Mononuclear cell (primary cell): ENCODE results near the gene GIMAP8. TPM values are rescaled to one million over a fixed set of nuclear protein-coding genes. Genes with fewer than 3 reads are reported as not detected.
"Not testable (repeated sequence)": the region's sequence is repeated elsewhere in the genome, so short reads cannot be mapped to it uniquely, and the experiment has no call there.

Experiments
- H3K27me3 ChIP-seq: 2 replicates; pipeline ENCODE4 v1.6.0; 2011; ENCODE audit warnings: low read length, control low read depth; ENCODE audit not compliant: insufficient read depth
- H3K4me1 ChIP-seq: 2 replicates; pipeline ENCODE4 v1.5.1; 2011; ENCODE audit warnings: mild to moderate bottlenecking, low read length, control low read depth; ENCODE audit not compliant: insufficient read depth
- H3K4me3 ChIP-seq: 2 replicates; pipeline ENCODE4 v1.5.1; 2011; ENCODE audit warnings: mild to moderate bottlenecking, low read length, moderate library complexity
- H3K9me3 ChIP-seq: 2 replicates; pipeline ENCODE4 v1.5.1; 2011; ENCODE audit warnings: low read depth, mild to moderate bottlenecking, control low read depth, low read length
- total RNA-seq: library from RNA; depleted of rRNA; stranded (reverse); fragments of >200 nt; gene quantifications from one replicate; pipeline ENCODE4 v1.2.3, GENCODE V29; 2012

GIMAP8 gene
- total RNA-seq, 1 donor: 4.2 TPM

- Histone ChIP-seq H3K27me3 (no peaks in the 10 kb centered on the region), H3K4me1 (peaks cover 17% of the 10 kb centered on the region), H3K4me3 (no peak overlapping the region), H3K9me3 (peaks cover 6% of the 10 kb centered on the region)
Measured at GRCh38 chr7:150443793-150444540, 6.5 kb upstream of the GIMAP8 start.

GRCh38 chr7:150444674-150445365 is 5.6 kb upstream of the GIMAP8 start:
- no peaks in the 10 kb centered on the region for H3K27me3 ChIP-seq
- H3K4me3 ChIP-seq: no peak overlapping the region
- H3K4me1 ChIP-seq: peaks cover 26% of the 10 kb centered on the region
- H3K9me3 ChIP-seq: peaks cover 6% of the 10 kb centered on the region

GRCh38 chr7:150446288-150446938 is 4.0 kb upstream of the GIMAP8 start:
- Histone ChIP-seq H3K9me3 (peaks cover 2% of the 10 kb centered on the region), H3K4me3 (no peak overlapping the region), H3K27me3 (no peaks in the 10 kb centered on the region), H3K4me1 (peaks cover 42% of the 10 kb centered on the region)

GRCh38 chr7:150447966-150448788 is 2.3 kb upstream of the GIMAP8 start:
- H3K4me1 ChIP-seq: peaks cover 51% of the 10 kb centered on the region
- H3K27me3 ChIP-seq: no peaks in the 10 kb centered on the region
- H3K4me3 ChIP-seq: no peak overlapping the region
- no peaks in the 10 kb centered on the region for H3K9me3 ChIP-seq

GRCh38 chr7:150448789-150449147 is 1.7 kb upstream of the GIMAP8 start:
- Histone ChIP-seq H3K4me3 (no peak overlapping the region), H3K9me3 (no peaks in the 10 kb centered on the region), H3K27me3 (no peaks in the 10 kb centered on the region), H3K4me1 (peaks cover 57% of the 10 kb centered on the region)

- Histone ChIP-seq H3K9me3 (no peaks in the 10 kb centered on the region), H3K4me1 (peaks cover 63% of the 10 kb centered on the region), H3K4me3 (no peak overlapping the region), H3K27me3 (no peaks in the 10 kb centered on the region)
Measured at GRCh38 chr7:150449206-150449952, 1.1 kb upstream of the GIMAP8 start.

- H3K27me3 ChIP-seq: no peaks in the 10 kb centered on the region
- peak overlapping the region; percentile 92 for H3K4me3 ChIP-seq
- peaks cover 71% of the 10 kb centered on the region for H3K4me1 ChIP-seq
- H3K9me3 ChIP-seq: no peaks in the 10 kb centered on the region
Measured at GRCh38 chr7:150451097-150451793, 815 bp downstream of the GIMAP8 start.

GRCh38 chr7:150451833-150452461 is 1.5 kb downstream of the GIMAP8 start:
- Histone ChIP-seq H3K4me3 (peak overlapping the region; percentile 92), H3K27me3 (no peaks in the 10 kb centered on the region), H3K4me1 (peaks cover 66% of the 10 kb centered on the region), H3K9me3 (no peaks in the 10 kb centered on the region)

GRCh38 chr7:150453181-150453580 is 2.8 kb downstream of the GIMAP8 start:
- no peaks in the 10 kb centered on the region for H3K27me3 ChIP-seq
- peaks cover 67% of the 10 kb centered on the region for H3K4me1 ChIP-seq
- H3K4me3 ChIP-seq: peak overlapping the region; percentile 92
- no peaks in the 10 kb centered on the region for H3K9me3 ChIP-seq

- Histone ChIP-seq H3K4me1 (peaks cover 59% of the 10 kb centered on the region), H3K4me3 (peak overlapping the region; percentile 92)
Measured at GRCh38 chr7:150453892-150454291, 3.5 kb downstream of the GIMAP8 start.

GRCh38 chr7:150457064-150457463 is 6.6 kb downstream of the GIMAP8 start:
- peaks cover 28% of the 10 kb centered on the region for H3K4me1 ChIP-seq
- not testable (repeated sequence) for H3K4me3 ChIP-seq

More at GRCh38 chr7:150453892-150454291, 3.5 kb downstream of the GIMAP8 start:
- H3K9me3 ChIP-seq: no peaks in the 10 kb centered on the region
- no peaks in the 10 kb centered on the region for H3K27me3 ChIP-seq

GRCh38 chr7:150458235-150458634 is 7.8 kb downstream of the GIMAP8 start:
- H3K27me3 ChIP-seq: no peaks in the 10 kb centered on the region
- H3K4me3 ChIP-seq: no peak overlapping the region
- H3K4me1 ChIP-seq: peaks cover 25% of the 10 kb centered on the region
- H3K9me3 ChIP-seq: peaks cover 31% of the 10 kb centered on the region

More at GRCh38 chr7:150457064-150457463, 6.6 kb downstream of the GIMAP8 start:
- H3K9me3 ChIP-seq: peaks cover 19% of the 10 kb centered on the region
- not testable (repeated sequence) for H3K27me3 ChIP-seq

GRCh38 chr7:150458756-150459155 is 8.3 kb downstream of the GIMAP8 start:
- H3K4me3 ChIP-seq: no peak overlapping the region
- H3K9me3 ChIP-seq: peaks cover 33% of the 10 kb centered on the region
- no peaks in the 10 kb centered on the region for H3K27me3 ChIP-seq
- H3K4me1 ChIP-seq: peaks cover 25% of the 10 kb centered on the region
